Lower leg skin (tissue), 4 donors: ENCODE measurements around the gene HACD2. TPM values are rescaled to one million over a fixed set of nuclear protein-coding genes. Genes with fewer than 3 reads are reported as not detected.

Source experiments
- DNase-seq, 2 donors: peaks; one replicate each; pipeline ENCODE4 v3.0.0-alpha.2; 2019; ENCODE audit warnings: low spot score in 2 of 2
- H3K4me3 ChIP-seq: fragments of 200-600 bp; sonication (generic); 2 replicates; pipeline ENCODE4 v1.5.1; 2017; ENCODE audit warnings: mild to moderate bottlenecking, low read depth; ENCODE audit not compliant: poor library complexity, severe bottlenecking
- CTCF ChIP-seq, 3 donors: fragments of 450-650 bp; IDR thresholded peaks; one replicate each; pipeline ENCODE4 v1.5.1; 2016; ENCODE audit warnings: antibody characterized with exemption in 3 of 3, mild to moderate bottlenecking in 3 of 3, moderate library complexity in 2 of 3
- POLR2A ChIP-seq, 2 donors: fragments of 450-650 bp; IDR thresholded peaks; one replicate each; pipeline ENCODE4 v1.6.1; 2016 to 2017; ENCODE audit warnings: antibody characterized with exemption in 2 of 2, mild to moderate bottlenecking in 1 of 2, moderate library complexity in 1 of 2
- WGBS, 2 donors: methylation state at CpG; one replicate each; pipeline ENCODE4 v1.1.5; 2018; 5-methylcytosine and 5-hydroxymethylcytosine counted together
- intact Hi-C: fragments of 100-400 bp; cut with DNase I; formaldehyde crosslinking; loops from one replicate; pipeline ENCODE4 v1.15.0; 2023; ENCODE audit warnings: low total_unique reads
- total RNA-seq, 4 donors: library from RNA; depleted of rRNA; stranded (reverse); fragments of >200 nt; gene quantifications; one replicate each; pipeline ENCODE4 v1.1.0, GENCODE V29; 2016

HACD2 gene
- total RNA-seq, 4 donors from 2014 or later: 29.3 to 56.4 (median 40.2) TPM

- WGBS, 2 donors: 97% methylated on average over 3 of the region's 3 CpGs
- intact Hi-C loops: no loop called here
- DNase-seq: no peak
- H3K4me3 ChIP-seq: no peak overlapping the region
- TF ChIP-seq CTCF (IDR thresholded peaks at IDR 0.05) (no peak), POLR2A (IDR thresholded peaks at IDR 0.05) (no peak)
Measured at GRCh38 chr3:123503203-123503602, 81.7 kb downstream of the HACD2 start.

GRCh38 chr3:123499322-123499721 is 85.5 kb downstream of the HACD2 start:
- WGBS, 2 donors: 79 to 83% methylated on average over 3 of the region's 3 CpGs
- no peak for DNase-seq
- intact Hi-C loops: no loop called here
- H3K4me3 ChIP-seq: no peak overlapping the region
- no peak for TF ChIP-seq CTCF (IDR thresholded peaks at IDR 0.05)
- TF ChIP-seq POLR2A (IDR thresholded peaks at IDR 0.05): no peak

- no peak overlapping the region for H3K4me3 ChIP-seq
- TF ChIP-seq CTCF (IDR thresholded peaks at IDR 0.05) (no peak), POLR2A (IDR thresholded peaks at IDR 0.05) (no peak)
- 94 to 97% methylated on average over 3 of the region's 3 CpGs for WGBS, 2 donors
- intact Hi-C loops: no loop called here
- no peak for DNase-seq
Measured at GRCh38 chr3:123498761-123499160, 86.1 kb downstream of the HACD2 start.

DNA sequence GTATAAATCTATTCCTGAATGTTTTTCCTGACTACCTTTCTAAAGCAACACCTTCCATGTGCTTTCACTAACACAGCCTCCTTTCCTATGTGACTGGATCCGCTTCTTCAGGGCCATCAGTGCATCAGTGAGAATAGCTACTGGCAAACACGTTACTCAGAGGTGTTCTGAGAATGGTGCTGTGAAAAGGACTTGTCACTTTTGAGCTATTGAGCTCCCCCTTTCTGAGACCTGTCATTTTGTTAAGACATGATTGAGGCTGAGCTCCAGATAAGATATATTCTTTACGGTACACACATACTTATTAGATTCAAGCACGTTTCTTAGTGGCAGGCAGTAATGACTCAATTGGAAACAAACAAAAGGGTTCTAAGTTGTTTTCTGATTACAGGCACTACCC is 90.9 kb downstream of the HACD2 start:
- no peak for DNase-seq
- TF ChIP-seq CTCF (IDR thresholded peaks at IDR 0.05) (no peak), POLR2A (IDR thresholded peaks at IDR 0.05) (no peak)
- no peak overlapping the region for H3K4me3 ChIP-seq
- 87% methylated on average over 4 of the region's 4 CpGs for WGBS, 2 donors
- intact Hi-C loops: no loop called here

DNA sequence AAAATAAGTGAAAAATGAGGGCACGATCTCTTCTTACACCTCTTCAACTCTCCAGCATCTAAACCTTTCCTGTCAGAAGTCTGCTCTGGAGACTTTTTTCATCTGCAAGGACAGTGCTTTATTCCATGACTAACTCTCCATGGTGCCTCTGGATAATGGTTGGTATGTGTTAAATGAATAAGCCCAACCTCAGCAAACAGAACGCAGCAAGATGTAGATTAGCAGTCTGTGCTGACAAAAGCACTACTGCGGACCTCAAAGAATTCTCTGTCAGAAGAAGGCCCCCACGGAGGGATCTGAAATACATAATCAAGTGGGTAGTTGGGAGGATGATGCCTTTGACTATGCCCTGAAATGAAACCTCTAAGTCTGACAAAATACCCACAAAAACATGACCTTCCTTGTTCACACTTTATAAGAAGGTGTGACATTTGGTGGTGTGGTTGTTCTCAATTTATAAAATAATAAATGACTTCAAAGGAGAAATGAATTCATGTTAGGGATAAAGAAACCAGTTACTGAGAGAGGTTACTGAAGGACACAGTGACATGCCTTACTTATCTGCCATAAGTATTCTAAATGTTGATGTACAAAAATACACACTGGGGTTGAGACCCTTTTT is 92.8 kb downstream of the HACD2 start:
- WGBS, 2 donors: 89 to 94% methylated on average over 4 of the region's 4 CpGs
- TF ChIP-seq POLR2A (IDR thresholded peaks at IDR 0.05) (no peak), CTCF (IDR thresholded peaks at IDR 0.05) (no peak)
- intact Hi-C loops: no loop called here
- H3K4me3 ChIP-seq: no peak overlapping the region
- DNase-seq: peak in 1 of 2 donors; percentile 12
